Measurements from ENCODE around the gene PIMREG.

- TF ChIP-seq FOXP2 (optimal IDR thresholded peaks at IDR 0.05; ENCODE audit: borderline replicate concordance, extremely low read depth, extremely low read length, insufficient read depth) = no peak
- no peak for TF ChIP-seq REST (IDR thresholded peaks at IDR 0.05; ENCODE audit: insufficient read depth in 1 of 2, low read depth in 2 of 2, low read length in 2 of 2)
- TF ChIP-seq POLR2AphosphoS5 (IDR thresholded peaks at IDR 0.05; ENCODE audit: low read depth, low read length) = no peak
- TF ChIP-seq TAF1 (IDR thresholded peaks at IDR 0.05; ENCODE audit: borderline replicate concordance, insufficient read depth, low read length) = no peak
- no peak for TF ChIP-seq SIN3A (IDR thresholded peaks at IDR 0.05; ENCODE audit: borderline replicate concordance, insufficient read depth, low read length)
Observed at GRCh38 chr17:6483507-6483906, 39.3 kb downstream of the PIMREG start.
